Measurements from ENCODE around the gene PPM1F.
A peak's percentile ranks its signal among the peaks of the same experiment; 100 is the strongest.

Gene PPM1F

DNA sequence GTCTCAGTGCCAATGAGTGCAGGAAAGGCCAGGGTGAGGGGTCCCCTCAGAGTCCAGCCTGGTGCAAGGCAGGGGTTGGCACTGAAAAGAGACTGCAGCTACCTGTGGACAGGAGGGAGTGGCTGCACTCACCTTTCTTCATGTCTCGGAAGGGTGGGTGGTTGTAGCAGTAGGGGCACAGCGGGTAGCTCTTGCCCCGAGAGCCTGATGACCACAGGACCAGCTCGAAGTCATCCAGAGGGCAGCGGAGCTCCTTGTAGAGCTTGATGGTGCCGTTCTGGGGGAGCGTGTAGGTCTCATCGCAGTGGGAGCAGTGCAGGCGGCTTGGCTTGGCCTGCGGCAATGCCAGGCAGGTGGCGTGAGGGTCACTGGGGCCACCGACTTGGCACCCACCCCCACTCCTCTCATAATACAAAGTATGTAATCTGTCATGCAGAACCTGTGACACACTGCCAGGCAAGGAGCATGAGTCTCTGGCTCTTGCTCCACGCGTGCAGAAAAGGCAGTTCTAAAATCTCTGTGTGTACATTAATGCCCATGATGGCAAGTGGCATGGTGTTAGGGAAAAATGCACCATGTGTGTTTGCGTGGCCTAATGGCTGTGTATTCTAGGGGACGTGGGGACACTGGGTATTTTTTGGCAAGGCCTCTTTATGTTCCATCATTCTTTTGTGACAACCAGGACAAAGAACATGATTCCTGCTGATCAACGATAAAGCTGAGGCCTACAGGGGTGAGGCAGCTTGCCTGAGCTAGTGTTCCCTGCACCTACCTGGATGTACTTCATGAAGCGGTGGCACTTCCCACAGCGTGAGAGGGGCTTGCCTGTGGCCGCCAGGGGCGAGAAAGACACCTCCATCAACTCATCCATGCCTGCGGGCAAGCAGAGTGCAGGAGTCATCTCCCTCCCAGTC is 6.0 kb upstream of the PPM1F start:
- Histone ChIP-seq H3K9ac (no peak overlapping the region), H3K4me1 (ENCODE audit: low read depth, poor library complexity, severe bottlenecking) (no peaks in the 10 kb centered on the region), H3K27ac (no peak overlapping the region), H3K36me3 (ENCODE audit: insufficient read depth) (no peaks in the 10 kb centered on the region), H4K20me1 (ENCODE audit: insufficient read depth) (no peaks in the 10 kb centered on the region), H3K79me2 (ENCODE audit: insufficient read depth, low read depth) (no peaks in the 10 kb centered on the region), H2AFZ (ENCODE audit: low read depth) (no peak overlapping the region), H3K4me2 (no peak overlapping the region), H3K4me3 (IDR thresholded peaks at IDR 0.05; ENCODE audit: insufficient read depth, low read depth, low read length) (no peak overlapping the region), H3K27me3 (ENCODE audit: insufficient read depth, low read depth) (no peaks in the 10 kb centered on the region; the same call in 1 of the 2 replicates)
- TF ChIP-seq, protein P1, sequence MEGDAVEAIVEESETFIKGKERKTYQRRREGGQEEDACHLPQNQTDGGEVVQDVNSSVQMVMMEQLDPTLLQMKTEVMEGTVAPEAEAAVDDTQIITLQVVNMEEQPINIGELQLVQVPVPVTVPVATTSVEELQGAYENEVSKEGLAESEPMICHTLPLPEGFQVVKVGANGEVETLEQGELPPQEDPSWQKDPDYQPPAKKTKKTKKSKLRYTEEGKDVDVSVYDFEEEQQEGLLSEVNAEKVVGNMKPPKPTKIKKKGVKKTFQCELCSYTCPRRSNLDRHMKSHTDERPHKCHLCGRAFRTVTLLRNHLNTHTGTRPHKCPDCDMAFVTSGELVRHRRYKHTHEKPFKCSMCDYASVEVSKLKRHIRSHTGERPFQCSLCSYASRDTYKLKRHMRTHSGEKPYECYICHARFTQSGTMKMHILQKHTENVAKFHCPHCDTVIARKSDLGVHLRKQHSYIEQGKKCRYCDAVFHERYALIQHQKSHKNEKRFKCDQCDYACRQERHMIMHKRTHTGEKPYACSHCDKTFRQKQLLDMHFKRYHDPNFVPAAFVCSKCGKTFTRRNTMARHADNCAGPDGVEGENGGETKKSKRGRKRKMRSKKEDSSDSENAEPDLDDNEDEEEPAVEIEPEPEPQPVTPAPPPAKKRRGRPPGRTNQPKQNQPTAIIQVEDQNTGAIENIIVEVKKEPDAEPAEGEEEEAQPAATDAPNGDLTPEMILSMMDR (conservative IDR thresholded peaks at IDR 0.05; ENCODE audit: low read depth, low read length), result no peak

DNA sequence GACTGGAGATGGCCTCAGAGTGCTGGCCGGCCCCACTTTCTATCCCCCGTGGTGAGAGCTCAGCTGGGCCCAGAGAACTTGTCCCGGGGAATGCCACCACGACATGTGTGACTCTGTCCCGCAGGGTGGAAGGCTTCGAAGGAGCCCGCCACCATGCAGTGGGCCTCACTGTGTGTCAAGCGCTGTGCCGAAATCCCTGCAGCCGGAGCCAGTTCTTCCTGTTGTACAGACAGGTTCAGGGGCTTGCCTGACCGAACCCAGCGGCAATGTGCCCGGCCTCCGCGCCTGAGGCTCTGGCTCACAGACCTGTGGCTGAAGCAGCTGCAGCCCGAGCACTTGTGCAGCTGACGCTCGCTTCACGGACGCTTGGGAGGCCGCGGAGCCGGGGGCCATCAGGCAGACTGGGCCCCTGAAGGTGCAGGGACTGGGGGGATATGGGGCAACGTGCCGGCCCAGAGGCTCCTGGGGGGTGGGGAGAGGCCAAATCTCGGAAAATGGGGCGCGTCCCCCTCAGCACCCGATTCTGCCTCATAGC is 650 bp downstream of the PPM1F start:
- Histone ChIP-seq H3K9ac (no peak overlapping the region; the same call in 1 of the 2 replicates), H3K27me3 (ENCODE audit: insufficient read depth, low read depth) (no peaks in the 10 kb centered on the region; the same call in 1 of the 2 replicates)

DNA sequence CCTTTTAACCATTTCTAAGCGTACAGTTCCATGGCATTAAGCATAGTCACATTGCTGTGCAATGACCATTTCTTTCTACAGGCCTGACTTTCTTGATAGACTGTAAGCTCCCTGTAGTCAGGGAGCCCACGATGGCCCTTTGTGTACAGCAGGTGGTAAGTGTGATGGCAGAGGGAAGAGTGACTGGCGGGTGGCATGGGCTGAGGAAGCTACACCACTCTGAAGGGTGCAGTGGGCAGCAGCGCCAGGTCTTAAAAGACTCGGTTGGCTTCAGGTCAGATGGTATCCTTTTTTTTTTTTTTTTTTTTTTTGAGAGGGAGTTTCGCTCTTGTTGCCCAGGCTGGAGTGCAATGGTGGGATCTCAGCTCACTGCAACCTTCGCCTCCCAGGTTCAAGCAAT is 1.6 kb downstream of the PPM1F start:
- H3K9ac ChIP-seq, result no peak overlapping the region
- H3K79me2 ChIP-seq (ENCODE audit: insufficient read depth, low read depth), result no peaks in the 10 kb centered on the region
- H3K4me1 ChIP-seq (ENCODE audit: low read depth, poor library complexity, severe bottlenecking), result peaks cover 2% of the 10 kb centered on the region
- no peak overlapping the region for H3K4me3 ChIP-seq (IDR thresholded peaks at IDR 0.05; ENCODE audit: insufficient read depth, low read depth, low read length)
- no peak overlapping the region for H3K27ac ChIP-seq
- TF ChIP-seq, protein P1 (conservative IDR thresholded peaks at IDR 0.05; ENCODE audit: low read depth, low read length), result no peak
- H3K4me2 ChIP-seq, result no peak overlapping the region
- no peaks in the 10 kb centered on the region for H4K20me1 ChIP-seq (ENCODE audit: insufficient read depth)
- H3K36me3 ChIP-seq (ENCODE audit: insufficient read depth), result no peaks in the 10 kb centered on the region
- no peak overlapping the region for H2AFZ ChIP-seq (ENCODE audit: low read depth)
- no peaks in the 10 kb centered on the region; the same call in 1 of the 2 replicates for H3K27me3 ChIP-seq (ENCODE audit: insufficient read depth, low read depth)

More for the DNA sequence above, 650 bp downstream of the PPM1F start:
- Histone ChIP-seq H3K36me3 (ENCODE audit: insufficient read depth) (no peaks in the 10 kb centered on the region), H2AFZ (ENCODE audit: low read depth) (peak overlapping the region; percentile 82; the same call in 1 of the 2 replicates), H4K20me1 (ENCODE audit: insufficient read depth) (no peaks in the 10 kb centered on the region), H3K79me2 (ENCODE audit: insufficient read depth, low read depth) (no peaks in the 10 kb centered on the region), H3K4me2 (peak overlapping the region; percentile 34), H3K27ac (no peak overlapping the region), H3K4me1 (ENCODE audit: low read depth, poor library complexity, severe bottlenecking) (peaks cover 2% of the 10 kb centered on the region), H3K4me3 (IDR thresholded peaks at IDR 0.05; ENCODE audit: insufficient read depth, low read depth, low read length) (no peak overlapping the region)
- TF ChIP-seq, protein P1 (conservative IDR thresholded peaks at IDR 0.05; ENCODE audit: low read depth, low read length), result no peak

DNA sequence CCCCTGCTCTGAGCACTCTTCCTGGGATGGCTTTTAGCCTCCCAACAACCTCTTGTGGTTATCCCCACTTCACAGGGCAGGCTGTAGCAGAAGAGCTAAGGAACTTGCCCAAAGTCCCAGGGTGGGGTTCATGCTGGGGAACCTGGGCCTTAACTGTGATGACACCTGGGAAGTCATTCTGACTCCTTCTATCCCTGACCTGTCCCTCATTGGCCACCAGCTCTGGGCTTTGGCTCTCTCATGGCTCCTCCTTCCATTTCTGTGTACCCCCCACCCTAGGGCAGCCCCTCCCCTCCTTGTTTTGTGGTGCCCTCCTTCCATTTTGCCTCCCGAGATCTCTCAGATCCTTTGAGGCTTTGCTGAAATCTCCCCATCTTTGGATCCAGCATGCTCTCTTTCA is 2.7 kb downstream of the PPM1F start:
- no peak overlapping the region for H3K4me3 ChIP-seq (IDR thresholded peaks at IDR 0.05; ENCODE audit: insufficient read depth, low read depth, low read length)
- H3K36me3 ChIP-seq (ENCODE audit: insufficient read depth), result no peaks in the 10 kb centered on the region
- no peaks in the 10 kb centered on the region for H3K79me2 ChIP-seq (ENCODE audit: insufficient read depth, low read depth)
- H3K27me3 ChIP-seq (ENCODE audit: insufficient read depth, low read depth), result no peaks in the 10 kb centered on the region; the same call in 1 of the 2 replicates
- no peak overlapping the region for H3K9ac ChIP-seq
- H4K20me1 ChIP-seq (ENCODE audit: insufficient read depth), result no peaks in the 10 kb centered on the region
- no peak overlapping the region for H3K27ac ChIP-seq
- H3K4me1 ChIP-seq (ENCODE audit: low read depth, poor library complexity, severe bottlenecking), result peaks cover 2% of the 10 kb centered on the region
- no peak overlapping the region for H2AFZ ChIP-seq (ENCODE audit: low read depth)
- H3K4me2 ChIP-seq, result no peak overlapping the region
- TF ChIP-seq, protein P1 (conservative IDR thresholded peaks at IDR 0.05; ENCODE audit: low read depth, low read length), result no peak
